Activated CD8-positive, alpha-beta memory T cell treated with anti-CD3 and anti-CD28 coated beads, Interleukin-2, amount 50 U/mL, for 24 hours (primary cell): ENCODE measurements around the gene NCR3LG1.

Experiments
- DNase-seq: peaks from one replicate; pipeline ENCODE4 v3.0.0-alpha.2; 2020; ENCODE audit errors: extremely low read depth

The NCR3LG1 gene

GRCh38 chr11:17392872-17393271 lies 41.3 kb downstream of the NCR3LG1 start:
- no peak for DNase-seq

GRCh38 chr11:17393472-17393871 lies 41.9 kb downstream of the NCR3LG1 start:
- DNase-seq, result no peak

- no peak for DNase-seq
Observed at GRCh38 chr11:17394743-17395390, 43.3 kb downstream of the NCR3LG1 start.

GRCh38 chr11:17395554-17395961 lies 44.0 kb downstream of the NCR3LG1 start:
- no peak for DNase-seq

GRCh38 chr11:17395978-17396377 lies 44.4 kb downstream of the NCR3LG1 start:
- no peak for DNase-seq

- DNase-seq, result no peak
Observed at GRCh38 chr11:17396598-17397310, 45.2 kb downstream of the NCR3LG1 start.

GRCh38 chr11:17397311-17398002 lies 45.9 kb downstream of the NCR3LG1 start:
- DNase-seq, result no peak

GRCh38 chr11:17399236-17399635 lies 47.6 kb downstream of the NCR3LG1 start:
- DNase-seq, result no peak

- no peak for DNase-seq
Observed at GRCh38 chr11:17400048-17400775, 48.6 kb downstream of the NCR3LG1 start.

- no peak for DNase-seq
Observed at GRCh38 chr11:17401316-17401715, 49.7 kb downstream of the NCR3LG1 start.

GRCh38 chr11:17401841-17402240 lies 50.2 kb downstream of the NCR3LG1 start:
- DNase-seq, result no peak

GRCh38 chr11:17402486-17402885 lies 50.9 kb downstream of the NCR3LG1 start:
- no peak for DNase-seq

GRCh38 chr11:17403980-17404759 lies 52.6 kb downstream of the NCR3LG1 start:
- no peak for DNase-seq

- no peak for DNase-seq
Observed at GRCh38 chr11:17405232-17406005, 53.8 kb downstream of the NCR3LG1 start.

GRCh38 chr11:17406082-17406817 lies 54.6 kb downstream of the NCR3LG1 start:
- no peak for DNase-seq

GRCh38 chr11:17406818-17407149 lies 55.2 kb downstream of the NCR3LG1 start:
- DNase-seq, result no peak

- DNase-seq, result no peak
Observed at GRCh38 chr11:17407575-17407974, 56.0 kb downstream of the NCR3LG1 start.

- DNase-seq, result no peak
Observed at GRCh38 chr11:17408026-17408425, 56.4 kb downstream of the NCR3LG1 start.

GRCh38 chr11:17408641-17409040 lies 57.0 kb downstream of the NCR3LG1 start:
- DNase-seq, result no peak
